OCI-LY7 (cell line): Measurements from ENCODE around the gene RPTN. TPM values are rescaled to one million over a fixed set of nuclear protein-coding genes. Genes with fewer than 3 reads are reported as not detected.
"Not testable (repeated sequence)": the region's sequence is repeated elsewhere in the genome, so short reads cannot be mapped to it uniquely, and the experiment has no call there.

Experiments used
- BruUV-seq: library from RNA; stranded (reverse); fragments of 400-500 nt; replicated peaks from 2 replicates; lab custom pipeline; 2021; lab: Mats Ljungman, UMichigan
- CTCF ChIA-PET: fragments of 300-600 bp; sonication (Branson Sonifier 250); formaldehyde crosslinking; loops from one replicate; lab custom pipeline; 2022; ENCODE audit warnings: antibody characterized with exemption; ENCODE audit not compliant: unreplicated experiment; lab: Charles Lee
- POLR2A ChIA-PET: fragments of 300-600 bp; sonication (Branson Sonifier 250); formaldehyde crosslinking; loops from one replicate; lab custom pipeline; 2022; ENCODE audit warnings: antibody characterized with exemption; lab: Charles Lee
- DNase-seq: peaks from one replicate; pipeline ENCODE4 v3.0.0-alpha.2; 2015; ENCODE audit warnings: low spot score
- H2AFZ ChIP-seq: fragments of 200-600 bp; sonication (generic), shearing (Covaris generic); 2 replicates; pipeline ENCODE4 v1.6.1; 2014; ENCODE audit warnings: mild to moderate bottlenecking, antibody characterized with exemption, low read length, moderate library complexity
- H3K27ac ChIP-seq: fragments of 200-600 bp; sonication (generic); 2 replicates; pipeline ENCODE4 v1.5.1; 2014; ENCODE audit warnings: mixed run types, low read depth, mild to moderate bottlenecking, moderate library complexity, low read length, inconsistent platforms; ENCODE audit not compliant: poor library complexity, severe bottlenecking
- H3K36me3 ChIP-seq: fragments of 200-600 bp; sonication (generic); 2 replicates; pipeline ENCODE4 v1.6.1; 2014; ENCODE audit warnings: mild to moderate bottlenecking, antibody characterized with exemption, low read length, moderate library complexity, mixed read lengths; ENCODE audit not compliant: insufficient read depth
- H3K4me1 ChIP-seq: fragments of 200-600 bp; sonication (generic); 2 replicates; pipeline ENCODE4 v1.5.1; 2014; ENCODE audit warnings: mild to moderate bottlenecking, low read length; ENCODE audit not compliant: insufficient read depth, poor library complexity, severe bottlenecking
- H3K4me2 ChIP-seq: fragments of 200-600 bp; sonication (generic); 2 replicates; pipeline ENCODE4 v1.6.1; 2014; ENCODE audit warnings: mild to moderate bottlenecking, low read length
- H3K4me3 ChIP-seq: fragments of 200-600 bp; sonication (generic); 2 replicates; pipeline ENCODE4 v1.5.1; 2014; ENCODE audit warnings: mild to moderate bottlenecking, low read depth, low read length; ENCODE audit not compliant: poor library complexity, severe bottlenecking
- H3K79me2 ChIP-seq: fragments of 200-600 bp; sonication (generic); 2 replicates; pipeline ENCODE4 v1.6.1; 2016; ENCODE audit warnings: low read depth, mild to moderate bottlenecking, low read length, moderate library complexity, mixed read lengths; ENCODE audit not compliant: insufficient read depth
- H3K9me2 ChIP-seq: fragments of 200-600 bp; sonication (generic); 2 replicates; pipeline ENCODE4 v1.6.1; 2016; ENCODE audit warnings: mild to moderate bottlenecking, low read length, mixed read lengths; ENCODE audit not compliant: insufficient read depth
- H3K9me3 ChIP-seq: fragments of 200-600 bp; sonication (generic); 2 replicates; pipeline ENCODE4 v1.6.1; 2014; ENCODE audit warnings: mild to moderate bottlenecking, mixed run types, low read length, mixed read lengths
- H4K20me1 ChIP-seq: fragments of 200-600 bp; sonication (generic); 2 replicates; pipeline ENCODE4 v1.6.1; 2014; ENCODE audit warnings: mild to moderate bottlenecking, antibody characterized with exemption, low read length, moderate library complexity, mixed read lengths; ENCODE audit not compliant: insufficient read depth
- EZH2phosphoT487 ChIP-seq: fragments of 200-600 bp; sonication (generic); IDR thresholded peaks from 2 replicates; pipeline ENCODE4 v1.6.1; 2018; ENCODE audit warnings: low read depth, borderline replicate concordance, mild to moderate bottlenecking, mixed run types, antibody characterized with exemption, low read length, moderate library complexity, mixed read lengths
- intact Hi-C: fragments of 100-400 bp; cut with micrococcal nuclease; formaldehyde crosslinking; loops from one replicate; pipeline ENCODE4 v1.10.0; 2022; ENCODE audit not compliant: unreplicated experiment
- total RNA-seq, 2 experiments: library from RNA; depleted of rRNA in 1 of 2; stranded (reverse); fragments of >200 nt in 1 of 2; shearing (Covaris generic) in 1 of 2; gene quantifications; 2 replicates each; pipeline ENCODE4 v1.2.3, GENCODE V29; 2014 to 2022
- TF ChIP-seq, protein P1 (sequence below): fragments of 200-600 bp; sonication (generic); conservative IDR thresholded peaks from 2 replicates; pipeline ENCODE4 v1.5.1; 2014; ENCODE audit warnings: mild to moderate bottlenecking, antibody characterized with exemption, low read length, moderate library complexity, mixed read lengths

Gene RPTN
- total RNA-seq, 2 experiments from 2014 or later: not detected

DNA sequence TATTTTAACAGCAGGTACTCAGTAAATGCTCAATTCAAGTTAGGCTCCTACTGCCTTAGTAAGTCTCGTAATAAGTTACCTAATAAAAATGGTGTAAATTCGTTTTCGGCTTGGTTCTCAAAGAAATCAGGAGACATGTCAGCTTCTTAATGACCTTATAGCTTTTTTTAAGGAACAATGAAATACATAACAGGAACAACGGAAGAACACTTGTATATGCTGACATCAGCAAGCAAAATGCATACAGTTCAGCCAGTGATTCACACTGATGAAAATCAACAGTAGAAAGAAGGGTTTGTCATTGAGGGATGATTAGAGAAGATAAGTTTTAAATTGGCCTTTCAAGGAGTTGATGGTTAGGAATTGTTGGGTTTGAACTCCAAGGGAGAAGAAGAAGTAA lies 13.3 kb downstream of the RPTN start:
- Histone ChIP-seq H3K4me1 (no peaks in the 10 kb centered on the region), H3K9me2 (no peaks in the 10 kb centered on the region), H3K4me2 (no peak overlapping the region), H3K79me2 (no peaks in the 10 kb centered on the region), H3K4me3 (no peak overlapping the region), H3K9me3 (no peaks in the 10 kb centered on the region), H4K20me1 (no peaks in the 10 kb centered on the region), H2AFZ (no peak overlapping the region), H3K27ac (no peak overlapping the region), H3K36me3 (no peaks in the 10 kb centered on the region)
- POLR2A ChIA-PET: no interaction called here
- TF ChIP-seq EZH2phosphoT487: no peak
- TF ChIP-seq, protein P1, sequence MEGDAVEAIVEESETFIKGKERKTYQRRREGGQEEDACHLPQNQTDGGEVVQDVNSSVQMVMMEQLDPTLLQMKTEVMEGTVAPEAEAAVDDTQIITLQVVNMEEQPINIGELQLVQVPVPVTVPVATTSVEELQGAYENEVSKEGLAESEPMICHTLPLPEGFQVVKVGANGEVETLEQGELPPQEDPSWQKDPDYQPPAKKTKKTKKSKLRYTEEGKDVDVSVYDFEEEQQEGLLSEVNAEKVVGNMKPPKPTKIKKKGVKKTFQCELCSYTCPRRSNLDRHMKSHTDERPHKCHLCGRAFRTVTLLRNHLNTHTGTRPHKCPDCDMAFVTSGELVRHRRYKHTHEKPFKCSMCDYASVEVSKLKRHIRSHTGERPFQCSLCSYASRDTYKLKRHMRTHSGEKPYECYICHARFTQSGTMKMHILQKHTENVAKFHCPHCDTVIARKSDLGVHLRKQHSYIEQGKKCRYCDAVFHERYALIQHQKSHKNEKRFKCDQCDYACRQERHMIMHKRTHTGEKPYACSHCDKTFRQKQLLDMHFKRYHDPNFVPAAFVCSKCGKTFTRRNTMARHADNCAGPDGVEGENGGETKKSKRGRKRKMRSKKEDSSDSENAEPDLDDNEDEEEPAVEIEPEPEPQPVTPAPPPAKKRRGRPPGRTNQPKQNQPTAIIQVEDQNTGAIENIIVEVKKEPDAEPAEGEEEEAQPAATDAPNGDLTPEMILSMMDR: no peak
- intact Hi-C loops: no loop called here
- no TSS peak for BruUV-seq
- DNase-seq: no peak
- CTCF ChIA-PET: no interaction called here

DNA sequence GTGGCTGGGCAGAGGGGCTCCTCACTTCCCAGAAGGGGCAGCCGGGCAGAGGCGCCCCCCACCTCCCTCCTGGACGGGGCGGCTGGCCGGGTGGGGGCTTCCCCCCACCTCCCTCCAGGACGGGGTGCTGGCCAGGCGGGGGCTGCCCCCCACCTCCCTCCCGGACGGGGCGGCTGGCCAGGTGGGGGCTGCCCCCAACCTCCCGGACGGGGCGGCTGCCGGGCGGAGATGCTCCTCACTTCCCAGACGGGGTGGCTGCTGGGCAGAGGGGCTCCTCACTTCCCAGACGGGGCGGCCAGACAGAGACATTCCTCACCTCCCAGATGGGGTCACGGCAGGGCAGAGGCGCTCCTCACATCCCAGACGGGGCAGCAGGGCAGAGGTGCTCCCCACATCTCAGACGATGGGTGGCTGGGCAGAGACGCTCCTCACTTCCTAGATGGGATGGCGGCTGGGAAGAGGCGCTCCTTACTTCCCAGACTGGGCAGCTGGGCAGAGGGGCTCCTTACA lies 14.3 kb downstream of the RPTN start:
- CTCF ChIA-PET, H3K9me3 ChIP-seq, H3K9me2 ChIP-seq, BruUV-seq, H3K27ac ChIP-seq, H4K20me1 ChIP-seq, H3K4me2 ChIP-seq, H3K4me1 ChIP-seq, intact Hi-C loops, H2AFZ ChIP-seq, H3K4me3 ChIP-seq, H3K79me2 ChIP-seq, DNase-seq, H3K36me3 ChIP-seq, POLR2A ChIA-PET: not testable (repeated sequence)

DNA sequence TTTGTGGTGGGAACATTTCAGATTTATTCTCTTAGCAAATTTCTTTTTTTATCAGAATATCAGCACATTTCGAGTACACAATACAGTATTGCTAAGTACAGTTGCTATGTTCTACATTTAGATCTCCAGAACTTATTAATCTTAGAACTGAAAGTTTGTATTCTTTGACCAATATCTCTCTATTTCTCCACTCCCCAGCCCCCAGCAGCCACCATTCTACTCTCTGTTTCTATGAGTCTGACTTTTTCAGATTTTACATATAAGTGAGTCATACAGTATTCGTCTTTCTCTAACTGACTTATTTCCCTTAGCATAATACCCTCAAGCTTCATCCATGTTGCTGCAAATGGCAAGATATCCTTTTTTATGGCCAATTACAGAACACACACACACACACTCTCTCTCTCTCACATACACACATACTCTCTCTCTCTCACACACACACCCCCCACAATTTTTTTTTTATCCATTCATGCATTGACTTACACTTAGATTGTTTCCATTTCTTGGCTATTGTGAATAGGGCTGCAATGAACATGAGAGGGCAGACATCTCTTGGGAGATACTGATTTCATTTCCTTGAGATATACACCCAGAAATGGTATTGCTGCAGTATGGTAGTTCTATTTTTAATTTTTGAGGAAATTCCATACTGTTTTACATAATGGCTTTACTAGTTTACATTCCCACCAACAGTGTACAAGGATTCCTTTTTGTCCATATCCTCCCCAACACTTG lies 15.7 kb downstream of the RPTN start:
- Histone ChIP-seq H3K4me3 (no peak overlapping the region), H3K36me3 (no peaks in the 10 kb centered on the region), H3K79me2 (no peaks in the 10 kb centered on the region), H3K4me2 (no peak overlapping the region), H3K4me1 (no peaks in the 10 kb centered on the region), H3K9me3 (no peaks in the 10 kb centered on the region), H4K20me1 (no peaks in the 10 kb centered on the region), H2AFZ (no peak overlapping the region), H3K27ac (no peak overlapping the region), H3K9me2 (no peaks in the 10 kb centered on the region)
- no TSS peak for BruUV-seq
- ChIA-PET CTCF (no interaction called here), POLR2A (interaction anchor here (0.8 kb wide), 1 partner anchor 39 kb away, joined by 4 read pairs; no protein-coding TSS in a partner anchor)
- intact Hi-C loops: loop anchor here (2.0 kb wide), 1 partner anchor 41 kb away; no protein-coding TSS in a partner anchor
- TF ChIP-seq, protein P1: no peak
- no peak for TF ChIP-seq EZH2phosphoT487
- DNase-seq: no peak
